GM12864 (cell line): ENCODE measurements around the gene CENPF.

ENCODE experiments used
- DNase-seq: peaks from one replicate; pipeline ENCODE4 v3.0.0-alpha.2; 2011; ENCODE audit warnings: low read depth
- H3K4me3 ChIP-seq: 2 replicates; pipeline ENCODE4 v1.5.1; 2011; ENCODE audit warnings: mild to moderate bottlenecking, low read depth, low read length, control low read depth
- TF ChIP-seq, protein P1 (sequence below): IDR thresholded peaks from 2 replicates; pipeline ENCODE4 v1.5.1; 2011; ENCODE audit warnings: low read depth, mild to moderate bottlenecking, moderate library complexity, low read length, control low read depth, inconsistent platforms; ENCODE audit errors: missing control alignments

Gene CENPF

DNA sequence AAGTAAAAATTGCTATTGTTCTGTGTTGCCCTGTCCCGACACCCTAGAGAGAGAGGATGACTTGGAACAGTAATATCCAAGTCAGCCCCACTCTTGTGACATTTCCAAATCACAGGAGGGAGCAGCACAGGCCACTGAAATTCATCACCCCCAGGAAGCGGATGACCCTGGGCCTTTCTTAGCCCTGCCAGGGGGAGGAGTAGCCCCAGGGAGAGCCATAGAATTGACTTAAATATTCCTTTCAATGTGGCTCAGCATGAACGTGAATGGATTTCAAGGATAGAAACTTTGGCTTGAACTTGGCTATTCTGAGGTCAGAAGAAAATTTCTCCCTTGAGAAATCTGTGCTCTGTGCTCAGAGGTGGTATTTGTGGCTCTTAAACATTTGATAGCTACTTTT lies 80.6 kb downstream of the CENPF start:
- no peak for DNase-seq
- TF ChIP-seq, protein P1, sequence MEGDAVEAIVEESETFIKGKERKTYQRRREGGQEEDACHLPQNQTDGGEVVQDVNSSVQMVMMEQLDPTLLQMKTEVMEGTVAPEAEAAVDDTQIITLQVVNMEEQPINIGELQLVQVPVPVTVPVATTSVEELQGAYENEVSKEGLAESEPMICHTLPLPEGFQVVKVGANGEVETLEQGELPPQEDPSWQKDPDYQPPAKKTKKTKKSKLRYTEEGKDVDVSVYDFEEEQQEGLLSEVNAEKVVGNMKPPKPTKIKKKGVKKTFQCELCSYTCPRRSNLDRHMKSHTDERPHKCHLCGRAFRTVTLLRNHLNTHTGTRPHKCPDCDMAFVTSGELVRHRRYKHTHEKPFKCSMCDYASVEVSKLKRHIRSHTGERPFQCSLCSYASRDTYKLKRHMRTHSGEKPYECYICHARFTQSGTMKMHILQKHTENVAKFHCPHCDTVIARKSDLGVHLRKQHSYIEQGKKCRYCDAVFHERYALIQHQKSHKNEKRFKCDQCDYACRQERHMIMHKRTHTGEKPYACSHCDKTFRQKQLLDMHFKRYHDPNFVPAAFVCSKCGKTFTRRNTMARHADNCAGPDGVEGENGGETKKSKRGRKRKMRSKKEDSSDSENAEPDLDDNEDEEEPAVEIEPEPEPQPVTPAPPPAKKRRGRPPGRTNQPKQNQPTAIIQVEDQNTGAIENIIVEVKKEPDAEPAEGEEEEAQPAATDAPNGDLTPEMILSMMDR, result no peak
- H3K4me3 ChIP-seq, result no peak overlapping the region

DNA sequence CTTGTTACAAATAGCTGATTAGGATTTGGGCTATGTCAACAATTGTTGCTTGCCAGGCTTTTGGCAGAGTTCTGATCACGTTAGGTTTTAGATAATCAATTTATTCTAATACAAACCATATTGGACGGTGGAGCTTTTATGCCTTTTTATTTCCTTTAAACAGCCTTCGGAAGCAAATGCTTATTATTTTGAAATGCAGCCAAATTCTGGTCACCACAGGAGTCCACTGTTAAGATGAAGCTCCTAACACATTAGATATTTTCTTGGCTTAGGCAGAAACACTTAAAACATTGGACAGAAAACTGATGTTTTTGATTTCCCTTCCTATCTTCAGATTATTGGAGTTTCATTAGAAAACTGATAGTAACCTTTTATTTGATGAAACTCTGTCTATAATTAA lies 82.9 kb downstream of the CENPF start:
- no peak for DNase-seq
- TF ChIP-seq, protein P1, result no peak
- no peak overlapping the region for H3K4me3 ChIP-seq

DNA sequence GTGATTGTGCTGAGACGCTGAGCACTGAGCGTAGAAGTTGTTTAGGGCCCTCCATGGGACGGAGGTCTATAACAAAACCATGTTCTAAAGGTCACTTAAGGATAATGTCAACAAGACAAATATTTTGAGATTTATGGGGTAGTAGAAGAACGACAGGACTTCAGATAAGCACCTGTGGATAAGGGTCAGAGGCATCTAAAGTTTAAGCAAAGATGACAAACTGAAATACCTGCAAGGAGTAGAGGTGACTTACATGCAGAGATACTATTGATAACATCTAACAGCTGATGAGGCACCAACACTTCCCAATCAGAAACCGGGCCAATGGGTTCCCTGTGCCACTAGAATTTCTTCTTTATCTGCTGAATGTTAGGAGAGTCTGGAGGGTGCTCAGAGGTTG lies 83.5 kb downstream of the CENPF start:
- no peak overlapping the region for H3K4me3 ChIP-seq
- DNase-seq, result no peak
- TF ChIP-seq, protein P1, result no peak

DNA sequence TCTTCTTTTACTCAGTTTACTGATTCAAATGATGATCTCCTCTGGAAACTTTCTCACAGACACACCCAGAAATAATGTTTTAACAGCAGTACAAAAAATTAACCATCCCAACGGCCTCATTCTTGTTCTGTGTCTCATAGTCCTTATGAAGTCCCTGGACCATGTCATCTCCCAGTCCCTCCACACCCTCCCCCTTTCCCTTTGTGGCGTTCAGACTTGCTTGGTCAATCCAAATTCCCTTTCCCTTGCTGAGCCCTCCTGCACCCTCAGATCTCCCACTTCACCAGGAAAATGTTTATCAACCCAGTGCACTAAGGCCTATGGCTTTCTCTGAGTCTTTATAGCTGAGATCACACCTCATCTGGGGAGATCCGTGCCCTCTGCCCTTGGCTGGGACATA lies 85.9 kb downstream of the CENPF start:
- no peak overlapping the region for H3K4me3 ChIP-seq
- TF ChIP-seq, protein P1, result no peak
- DNase-seq, result no peak

DNA sequence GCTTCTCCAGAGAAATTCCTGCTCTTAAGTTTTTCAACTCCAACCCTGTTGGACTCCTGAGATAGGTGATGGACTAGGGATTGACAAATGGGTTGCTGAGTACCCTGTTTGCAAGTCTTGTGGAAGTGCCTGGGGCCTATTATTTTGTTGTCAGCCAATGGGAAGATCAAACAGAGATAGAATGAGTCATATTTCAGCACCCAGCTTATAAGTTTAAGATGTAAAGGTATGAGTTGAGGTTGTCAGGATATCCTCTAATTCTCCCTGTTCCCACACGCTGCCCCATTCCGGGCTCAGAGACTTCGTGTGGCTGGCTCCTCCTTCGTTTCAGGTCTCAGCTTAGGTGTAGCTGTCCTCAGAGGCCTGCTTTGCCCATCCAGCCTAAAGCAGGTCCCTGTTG lies 91.8 kb downstream of the CENPF start:
- DNase-seq, result no peak
- H3K4me3 ChIP-seq, result no peak overlapping the region
- TF ChIP-seq, protein P1, result no peak

DNA sequence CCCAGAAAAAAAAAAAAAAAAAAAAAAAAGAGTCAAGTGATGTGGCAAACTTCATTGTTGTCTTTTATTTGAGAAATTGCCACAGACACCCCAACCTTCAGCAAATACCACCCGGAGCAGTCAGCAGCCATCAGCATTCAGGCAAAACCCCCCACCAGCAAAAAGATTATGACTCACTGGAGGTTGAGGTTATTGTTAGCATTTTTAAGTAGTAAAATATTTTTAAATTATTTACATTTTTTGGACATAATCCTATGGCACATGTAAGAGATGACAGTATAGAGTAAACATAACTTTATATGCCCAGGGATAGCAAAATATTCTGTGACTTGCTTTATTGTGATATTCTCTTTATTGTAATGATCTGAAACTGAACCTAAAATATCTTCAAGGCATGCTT lies 95.6 kb downstream of the CENPF start:
- no peak for DNase-seq

DNA sequence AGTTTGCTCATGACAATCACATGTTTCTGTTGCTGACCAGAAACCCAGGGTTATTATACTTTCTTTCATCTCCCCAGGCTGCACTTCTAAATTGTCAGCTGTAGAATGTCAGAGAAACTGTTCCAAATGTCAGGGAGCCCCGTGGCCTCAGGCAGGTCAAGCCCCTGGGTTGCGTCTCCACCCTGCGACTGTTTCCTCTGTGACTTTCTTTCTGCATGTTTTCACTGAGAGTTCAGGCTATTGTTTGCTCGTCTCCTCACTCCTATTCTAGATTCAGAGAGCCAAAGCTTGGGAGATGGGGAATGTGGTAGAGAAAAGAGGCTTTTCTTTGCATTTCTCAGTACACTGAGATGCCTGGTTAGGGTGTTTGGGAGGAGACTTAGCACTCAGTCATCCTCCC lies 97.4 kb downstream of the CENPF start:
- DNase-seq, result no peak
- no peak overlapping the region for H3K4me3 ChIP-seq
- TF ChIP-seq, protein P1, result no peak

More for the DNA sequence above, 95.6 kb downstream of the CENPF start:
- TF ChIP-seq, protein P1, result no peak
- H3K4me3 ChIP-seq, result no peak overlapping the region
